Measurements from ENCODE around the gene GRPR.

Gene GRPR

DNA sequence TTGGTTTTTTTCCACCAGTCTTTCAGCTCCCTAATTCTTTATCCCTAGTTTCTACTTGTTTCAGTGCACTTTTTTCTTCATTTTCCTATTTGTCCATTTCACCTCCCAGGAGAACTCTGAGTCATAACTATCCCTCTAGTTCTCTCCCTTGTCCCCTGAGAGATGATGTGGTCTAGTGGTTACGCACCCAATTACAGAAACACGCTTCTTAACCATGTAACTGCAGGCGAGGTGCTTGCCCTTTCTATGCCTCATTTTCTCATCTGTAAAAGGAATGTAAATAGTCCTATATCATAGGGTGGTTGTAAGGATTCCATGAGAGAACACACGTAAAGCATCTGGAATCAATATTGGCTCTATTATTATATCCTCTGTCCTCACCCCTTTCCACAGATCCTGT lies 8.8 kb upstream of the GRPR start:
- no peak for DNase-seq (ENCODE audit: low spot score)
- TF ChIP-seq CTCF (IDR thresholded peaks at IDR 0.05; ENCODE audit: extremely low read depth, missing control alignments) = no peak

GRCh38 chrX:16119353-16120220 lies 3.8 kb upstream of the GRPR start:
- DNase-seq (ENCODE audit: low spot score) = peak; percentile 11
- TF ChIP-seq CTCF (IDR thresholded peaks at IDR 0.05; ENCODE audit: extremely low read depth, missing control alignments) = no peak

DNA sequence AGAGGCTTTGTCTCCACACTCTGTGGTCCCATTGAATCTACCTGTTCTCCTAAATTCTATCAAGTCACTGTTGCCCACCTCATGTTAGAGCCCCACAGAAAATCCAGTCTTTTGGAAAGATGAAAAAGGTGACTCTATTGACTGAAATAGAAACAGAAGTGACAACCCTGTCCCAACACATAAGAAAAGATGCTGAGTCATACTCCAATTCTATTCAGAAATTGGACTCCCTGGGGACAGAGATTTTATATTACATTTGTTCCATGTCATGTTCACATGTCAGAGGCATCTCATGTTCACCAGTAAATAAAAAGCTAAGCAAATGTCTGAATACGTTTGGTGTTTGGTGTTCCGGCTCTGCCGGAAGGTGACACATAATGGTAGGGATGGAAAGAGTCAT lies 2.9 kb upstream of the GRPR start:
- no peak for TF ChIP-seq CTCF (IDR thresholded peaks at IDR 0.05; ENCODE audit: extremely low read depth, missing control alignments)
- DNase-seq (ENCODE audit: low spot score) = no peak

DNA sequence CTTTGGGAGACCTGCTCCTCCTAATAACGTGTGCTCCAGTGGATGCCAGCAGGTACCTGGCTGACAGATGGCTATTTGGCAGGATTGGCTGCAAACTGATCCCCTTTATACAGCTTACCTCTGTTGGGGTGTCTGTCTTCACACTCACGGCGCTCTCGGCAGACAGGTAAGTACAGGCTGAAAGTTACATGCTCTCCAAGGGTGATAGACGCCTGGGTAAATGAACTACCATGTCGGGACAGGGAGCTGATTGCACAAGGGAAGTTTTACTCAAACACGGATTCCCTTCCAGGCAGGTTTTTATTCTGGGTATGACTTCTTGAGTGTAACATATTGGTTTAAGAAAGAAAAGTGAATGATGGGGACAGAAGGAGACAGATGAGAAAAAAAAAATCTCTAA lies 836 bp downstream of the GRPR start:
- DNase-seq (ENCODE audit: low spot score) = no peak
- no peak for TF ChIP-seq CTCF (IDR thresholded peaks at IDR 0.05; ENCODE audit: extremely low read depth, missing control alignments)

DNA sequence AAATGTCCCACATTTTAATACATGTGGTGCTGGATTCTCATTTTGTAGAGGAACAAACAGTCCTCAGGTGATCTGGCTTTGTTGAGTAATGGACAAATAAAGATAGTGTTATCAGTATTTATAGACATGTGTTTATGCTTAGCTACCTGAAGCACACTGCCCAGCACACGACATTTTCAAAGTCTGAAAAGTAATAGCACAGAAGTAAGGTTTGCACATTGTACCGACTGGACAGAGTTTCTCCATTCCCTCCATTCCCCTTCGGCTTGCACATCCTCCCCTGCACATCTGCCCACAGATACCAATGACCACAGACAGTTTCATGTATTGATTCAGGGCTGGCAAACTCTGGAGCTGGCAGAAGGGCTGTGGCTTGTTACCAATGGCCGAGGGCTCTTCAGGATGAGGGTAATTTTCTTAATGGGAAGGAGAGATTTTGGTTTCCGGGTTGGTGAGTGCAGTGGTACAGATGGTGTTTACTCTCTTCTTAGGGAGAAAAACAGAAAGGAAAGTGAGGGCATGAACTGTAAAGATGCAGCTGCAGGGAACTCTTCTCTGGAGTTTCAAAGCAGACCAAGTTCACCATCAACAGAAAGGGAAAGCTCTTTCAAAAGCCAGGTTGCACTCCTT lies 2.3 kb downstream of the GRPR start:
- no peak for TF ChIP-seq CTCF (IDR thresholded peaks at IDR 0.05; ENCODE audit: extremely low read depth, missing control alignments)
- DNase-seq (ENCODE audit: low spot score) = no peak

DNA sequence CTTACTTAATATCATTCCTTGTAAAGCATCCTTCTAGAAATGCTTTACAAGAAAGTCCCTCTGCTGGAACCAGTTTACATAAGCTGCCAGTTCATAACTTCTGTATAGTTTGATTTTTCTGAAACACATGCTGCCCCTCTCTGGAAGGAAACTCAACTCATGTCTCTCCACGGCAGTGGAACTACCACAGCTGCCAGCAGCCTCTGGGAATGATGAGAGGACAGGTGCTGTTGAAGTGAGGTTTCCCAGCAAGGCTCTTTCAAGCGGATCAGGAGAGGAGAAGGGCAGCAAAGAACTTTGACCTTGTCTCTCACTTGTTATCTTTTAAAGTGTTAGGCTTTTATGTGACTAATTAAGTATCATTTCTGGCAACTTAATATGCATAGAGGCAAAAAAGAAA lies 7.3 kb downstream of the GRPR start:
- DNase-seq (ENCODE audit: low spot score) = no peak
- no peak for TF ChIP-seq CTCF (IDR thresholded peaks at IDR 0.05; ENCODE audit: extremely low read depth, missing control alignments)

DNA sequence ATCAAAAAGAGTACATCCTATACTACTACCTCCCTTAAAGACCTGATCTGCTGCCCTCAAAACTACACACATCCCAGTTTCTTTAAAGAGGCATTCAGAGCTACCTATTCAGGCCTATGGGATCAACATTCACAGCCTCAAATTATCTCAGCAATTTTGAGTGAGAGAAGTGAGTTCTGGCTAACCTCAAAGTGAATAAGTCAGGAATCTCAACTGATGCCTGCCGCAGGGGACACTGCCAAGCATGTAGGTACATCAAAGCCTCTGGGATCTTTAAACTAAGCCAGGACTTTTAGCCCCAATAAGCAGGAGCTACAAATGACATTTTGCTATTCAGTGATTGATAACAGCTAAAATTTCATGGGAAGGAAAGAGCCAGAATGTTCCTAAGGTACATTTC lies 11.6 kb downstream of the GRPR start:
- TF ChIP-seq CTCF (IDR thresholded peaks at IDR 0.05; ENCODE audit: extremely low read depth, missing control alignments) = no peak
- DNase-seq (ENCODE audit: low spot score) = no peak

All from GM20000 (cell line).